NB4 (cell line): Measurements from ENCODE around the gene TENT4B.

Experiments
- DNase-seq: peaks from one replicate; pipeline ENCODE4 v3.0.0; 2010; ENCODE audit warnings: low read depth
- H3K4me3 ChIP-seq: one replicate; pipeline ENCODE4 v1.5.1; 2011; ENCODE audit warnings: mild to moderate bottlenecking, low read depth, low read length, moderate library complexity
- CTCF ChIP-seq: IDR thresholded peaks from one replicate; pipeline ENCODE4 v1.5.1; 2012; ENCODE audit warnings: low read depth, low read length
- MAX ChIP-seq: IDR thresholded peaks from 2 replicates; pipeline ENCODE4 v1.6.1; 2011; ENCODE audit warnings: low read depth, low read length
- MYC ChIP-seq: IDR thresholded peaks from 2 replicates; pipeline ENCODE4 v1.6.1; 2011; ENCODE audit warnings: low read depth, low read length
- POLR2A ChIP-seq: IDR thresholded peaks from 2 replicates; pipeline ENCODE4 v1.6.1; 2011; ENCODE audit warnings: mild to moderate bottlenecking; ENCODE audit not compliant: insufficient read length; ENCODE audit errors: extremely low read depth

TENT4B gene

GRCh38 chr16:50272111-50272571, 119.0 kb downstream of the TENT4B start:
- H3K4me3 ChIP-seq = no peak overlapping the region
- no peak for DNase-seq
- no peak for TF ChIP-seq MYC
- no peak for TF ChIP-seq CTCF
- TF ChIP-seq MAX = no peak

GRCh38 chr16:50272687-50273381, 119.7 kb downstream of the TENT4B start:
- no peak overlapping the region for H3K4me3 ChIP-seq
- TF ChIP-seq MYC (no peak), POLR2A (no peak), CTCF (no peak), MAX (no peak)
- DNase-seq = peak; percentile 73

GRCh38 chr16:50273382-50273690, 120.2 kb downstream of the TENT4B start:
- H3K4me3 ChIP-seq = peak overlapping the region; percentile 73
- no peak for DNase-seq
- TF ChIP-seq MAX = no peak
- no peak for TF ChIP-seq CTCF
- TF ChIP-seq MYC = no peak
- no peak for TF ChIP-seq POLR2A

GRCh38 chr16:50273888-50274325, 120.8 kb downstream of the TENT4B start:
- peak; percentile 94 for DNase-seq
- peak overlapping the region; percentile 73 for H3K4me3 ChIP-seq
- TF ChIP-seq CTCF (no peak), MYC (no peak), MAX (no peak), POLR2A (peak; percentile 8)

GRCh38 chr16:50274326-50275097, 121.4 kb downstream of the TENT4B start:
- TF ChIP-seq CTCF (no peak), MAX (peak; percentile 27; the same call in 1 of the 2 replicates), MYC (peak; percentile 66; the same call in 1 of the 2 replicates), POLR2A (peak; percentile 9)
- DNase-seq = peak; percentile 93
- H3K4me3 ChIP-seq = peak overlapping the region; percentile 73
